Measurements from ENCODE around the gene DMD. TPM values are rescaled to one million over a fixed set of nuclear protein-coding genes. Genes with fewer than 3 reads are reported as not detected.

DMD gene
- total and polyA plus RNA-seq, 7 donors: 2.5 to 260 (median 183) TPM

DNA sequence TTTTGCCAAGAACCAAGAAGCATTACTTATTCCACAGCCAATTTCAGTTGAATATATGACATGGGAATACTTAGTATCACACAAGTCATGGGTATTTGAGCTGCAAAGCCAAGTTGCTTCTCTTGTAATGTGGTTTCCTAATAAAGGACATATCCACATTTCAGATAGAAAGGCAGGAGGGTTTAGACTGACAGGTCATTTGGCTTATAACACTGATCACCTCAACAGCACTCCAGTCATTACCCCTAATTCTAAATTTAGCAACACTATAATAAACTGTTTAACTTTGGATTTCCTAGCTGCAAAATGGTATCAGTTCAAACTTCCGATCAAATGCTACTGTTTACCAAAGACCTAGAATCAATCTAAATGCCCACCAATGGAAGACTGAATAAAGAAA lies 2025.5 kb downstream of the DMD start:
- peaks cover 0 to 5% (median 0%) of the 10 kb centered on the region in 4 donors for H3K4me1 ChIP-seq
- WGBS, 2 donors: 89 to 93% methylated on average over 1 of the region's 1 CpG
- H3K36me3 ChIP-seq: no peaks in the 10 kb centered on the region
- DNase-seq: no peak
- no peaks in the 10 kb centered on the region for H3K27me3 ChIP-seq
- no peak overlapping the region for H3K27ac ChIP-seq
- H3K9me3 ChIP-seq: no peaks in the 10 kb centered on the region
- no peak overlapping the region for H3K4me3 ChIP-seq
- intact Hi-C loops (cut with DNase I): no loop called here
- no peak for TF ChIP-seq POLR2AphosphoS5 (IDR thresholded peaks at IDR 0.05)
- TF ChIP-seq EP300 (IDR thresholded peaks at IDR 0.05): no peak
- TF ChIP-seq, protein P1, sequence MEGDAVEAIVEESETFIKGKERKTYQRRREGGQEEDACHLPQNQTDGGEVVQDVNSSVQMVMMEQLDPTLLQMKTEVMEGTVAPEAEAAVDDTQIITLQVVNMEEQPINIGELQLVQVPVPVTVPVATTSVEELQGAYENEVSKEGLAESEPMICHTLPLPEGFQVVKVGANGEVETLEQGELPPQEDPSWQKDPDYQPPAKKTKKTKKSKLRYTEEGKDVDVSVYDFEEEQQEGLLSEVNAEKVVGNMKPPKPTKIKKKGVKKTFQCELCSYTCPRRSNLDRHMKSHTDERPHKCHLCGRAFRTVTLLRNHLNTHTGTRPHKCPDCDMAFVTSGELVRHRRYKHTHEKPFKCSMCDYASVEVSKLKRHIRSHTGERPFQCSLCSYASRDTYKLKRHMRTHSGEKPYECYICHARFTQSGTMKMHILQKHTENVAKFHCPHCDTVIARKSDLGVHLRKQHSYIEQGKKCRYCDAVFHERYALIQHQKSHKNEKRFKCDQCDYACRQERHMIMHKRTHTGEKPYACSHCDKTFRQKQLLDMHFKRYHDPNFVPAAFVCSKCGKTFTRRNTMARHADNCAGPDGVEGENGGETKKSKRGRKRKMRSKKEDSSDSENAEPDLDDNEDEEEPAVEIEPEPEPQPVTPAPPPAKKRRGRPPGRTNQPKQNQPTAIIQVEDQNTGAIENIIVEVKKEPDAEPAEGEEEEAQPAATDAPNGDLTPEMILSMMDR (IDR thresholded peaks at IDR 0.05): no peak

DNA sequence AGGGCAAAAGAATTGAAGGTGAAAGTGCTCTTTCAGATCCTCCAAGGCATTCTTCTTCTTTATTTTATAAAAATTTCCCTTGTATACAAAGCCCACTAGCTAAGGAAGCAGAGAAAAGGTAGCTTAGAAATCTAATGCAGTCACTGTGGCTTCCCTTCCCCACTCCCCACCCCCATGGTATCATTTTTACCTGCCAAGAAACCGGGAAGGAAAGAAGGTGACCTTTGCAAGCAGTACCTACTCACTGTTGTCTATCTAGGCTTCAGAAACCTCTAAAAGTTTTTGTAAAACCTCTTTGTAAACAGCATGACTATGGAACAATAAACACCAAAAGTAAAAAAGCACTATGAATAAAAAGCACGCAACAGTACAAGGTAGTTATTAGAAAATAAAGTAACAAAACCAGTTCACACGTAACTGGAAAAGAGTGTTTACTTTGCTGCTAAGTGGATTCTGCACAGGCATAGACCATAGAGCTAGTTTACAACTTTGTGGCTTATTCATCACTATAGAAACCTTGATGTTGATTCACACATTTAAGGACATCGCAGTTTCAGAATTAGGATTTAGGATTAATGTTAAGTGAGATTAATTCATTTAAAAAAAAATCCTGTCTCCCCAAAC lies 2029.9 kb downstream of the DMD start:
- no peak overlapping the region for H3K4me3 ChIP-seq
- intact Hi-C loops (cut with DNase I): no loop called here
- no peak for DNase-seq

DNA sequence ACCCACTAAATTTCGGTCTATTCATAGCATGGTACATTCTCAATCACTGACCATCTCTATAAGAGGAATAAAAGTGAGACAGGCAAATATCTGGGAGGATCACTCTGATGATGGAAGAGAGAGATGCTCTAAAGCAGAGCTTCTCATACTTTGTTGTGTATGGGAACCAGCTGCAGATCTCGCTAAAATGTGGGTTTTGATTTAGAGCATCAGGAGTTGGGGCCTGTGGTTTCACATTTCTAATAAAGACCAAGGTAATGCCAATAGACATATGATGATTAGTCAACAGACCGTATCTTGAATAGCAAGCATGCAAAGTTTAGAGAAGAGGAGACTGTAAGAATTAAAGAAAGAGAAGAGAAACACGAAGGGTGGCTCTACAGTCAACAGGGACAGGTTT lies 2032.1 kb downstream of the DMD start:
- DNase-seq: no peak

More for the DNA sequence above, 2029.9 kb downstream of the DMD start:
- Histone ChIP-seq H3K27me3 (no peaks in the 10 kb centered on the region), H3K9me3 (no peaks in the 10 kb centered on the region), H3K36me3 (peaks cover 0 to 7% (median 0%) of the 10 kb centered on the region in 4 donors), H3K4me1 (no peaks in the 10 kb centered on the region), H3K27ac (peak overlapping the region in 3 of 4 donors; percentile 8 to 37 (median 26))
- no peak for TF ChIP-seq EP300 (IDR thresholded peaks at IDR 0.05)
- TF ChIP-seq, protein P1 (IDR thresholded peaks at IDR 0.05): no peak
- no peak for TF ChIP-seq POLR2AphosphoS5 (IDR thresholded peaks at IDR 0.05)
- no peak for TF ChIP-seq POLR2A (IDR thresholded peaks at IDR 0.05)
- whole genome bisulfite sequencing, 2 donors: 11 to 46% methylated on average over 4 of the region's 4 CpGs

DNA sequence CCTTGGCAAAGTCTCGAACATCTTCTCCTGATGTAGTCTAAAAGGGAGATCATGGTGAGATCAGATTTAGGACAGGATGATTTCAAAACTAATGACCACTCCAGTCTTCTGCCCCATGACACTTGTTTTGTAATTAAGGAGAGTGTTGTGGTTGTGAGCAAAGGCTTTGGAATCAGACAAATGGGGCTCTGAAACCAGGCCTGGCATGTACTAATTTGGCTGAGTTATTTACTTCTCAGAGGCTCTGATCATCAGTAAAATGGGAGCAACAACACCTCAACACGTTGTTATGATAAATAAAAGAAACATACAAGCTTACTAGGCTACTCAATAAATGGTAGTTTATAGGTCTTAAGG lies 2032.6 kb downstream of the DMD start:
- intact Hi-C loops (cut with DNase I): no loop called here
- no peak for DNase-seq
- 86% methylated on average over 2 of the region's 2 CpGs for WGBS, 2 donors

More for the DNA sequence above, 2032.1 kb downstream of the DMD start:
- no peaks in the 10 kb centered on the region for H3K9me3 ChIP-seq
- TF ChIP-seq POLR2AphosphoS5 (IDR thresholded peaks at IDR 0.05) (no peak), EP300 (IDR thresholded peaks at IDR 0.05) (no peak), POLR2A (IDR thresholded peaks at IDR 0.05) (no peak)
- TF ChIP-seq, protein P1 (IDR thresholded peaks at IDR 0.05): no peak
- 91 to 94% methylated on average over 4 of the region's 4 CpGs for WGBS, 2 donors
- H3K27me3 ChIP-seq: no peaks in the 10 kb centered on the region
- no peak overlapping the region for H3K4me3 ChIP-seq
- H3K4me1 ChIP-seq: no peaks in the 10 kb centered on the region
- intact Hi-C loops (cut with DNase I): no loop called here
- H3K36me3 ChIP-seq: peaks cover 0 to 7% (median 0%) of the 10 kb centered on the region in 4 donors
- no peak overlapping the region for H3K27ac ChIP-seq

More for the DNA sequence above, 2032.6 kb downstream of the DMD start:
- no peaks in the 10 kb centered on the region for H3K9me3 ChIP-seq
- H3K4me3 ChIP-seq: no peak overlapping the region
- no peaks in the 10 kb centered on the region for H3K4me1 ChIP-seq
- TF ChIP-seq, protein P1 (IDR thresholded peaks at IDR 0.05): no peak
- no peak for TF ChIP-seq POLR2A (IDR thresholded peaks at IDR 0.05)
- TF ChIP-seq EP300 (IDR thresholded peaks at IDR 0.05): no peak
- TF ChIP-seq POLR2AphosphoS5 (IDR thresholded peaks at IDR 0.05): no peak
- no peaks in the 10 kb centered on the region for H3K27me3 ChIP-seq
- no peak overlapping the region for H3K27ac ChIP-seq
- H3K36me3 ChIP-seq: peaks cover 0 to 7% (median 0%) of the 10 kb centered on the region in 4 donors

Data from sigmoid colon (tissue), 7 donors.